Stimulated activated CD8-positive, alpha-beta memory T cell treated with anti-CD3 and anti-CD28 coated beads, Interleukin-4, amount 100 ng/mL, for 1 hour (primary cell): ENCODE data around the gene DEDD.

Source experiments
- DNase-seq, 2 donors: peaks; one replicate each; pipeline ENCODE4 v3.0.0-alpha.2; 2020; ENCODE audit warnings: low read depth in 2 of 2, low spot score in 1 of 2

Gene DEDD

GRCh38 chr1:161132410-161133219 lies at the start of gene DEDD:
TSS of gene DEDD (minus strand) at chr1:161132667. CDS start at chr1:161124462, 8,205 bp downstream.
- DNase-seq: peak; percentile 57 to 77

GRCh38 chr1:161182214-161182613 lies 49.7 kb upstream of the DEDD start:
- DNase-seq: peak in 1 of 2 donors; percentile 26

GRCh38 chr1:161180639-161181038 lies 48.2 kb upstream of the DEDD start:
- DNase-seq: no peak

GRCh38 chr1:161179698-161180097 lies 47.2 kb upstream of the DEDD start:
- DNase-seq: no peak

- no peak for DNase-seq
Observed at GRCh38 chr1:161177936-161178244, 45.4 kb upstream of the DEDD start.

- DNase-seq: peak; percentile 88 to 94
Observed at GRCh38 chr1:161177112-161177935, 44.9 kb upstream of the DEDD start, which contains the start of gene B4GALT3. TSS of gene B4GALT3 (minus strand) at chr1:161177507. CDS start at chr1:161176060, 1,447 bp downstream.

- DNase-seq: no peak
Observed at GRCh38 chr1:161176468-161177111, 44.1 kb upstream of the DEDD start.

GRCh38 chr1:161175771-161176453 lies 43.4 kb upstream of the DEDD start:
- DNase-seq: no peak

- no peak for DNase-seq
Observed at GRCh38 chr1:161174911-161175310, 42.4 kb upstream of the DEDD start.

GRCh38 chr1:161173711-161174110 lies 41.2 kb upstream of the DEDD start:
- no peak for DNase-seq

GRCh38 chr1:161172776-161173376 lies 40.4 kb upstream of the DEDD start:
- DNase-seq: no peak

- no peak for DNase-seq
Observed at GRCh38 chr1:161172349-161172748, 39.9 kb upstream of the DEDD start.

- DNase-seq: no peak
Observed at GRCh38 chr1:161171696-161172095, 39.2 kb upstream of the DEDD start.

GRCh38 chr1:161171191-161171590 lies 38.7 kb upstream of the DEDD start:
- no peak for DNase-seq

GRCh38 chr1:161168906-161169305 lies 36.4 kb upstream of the DEDD start:
- no peak for DNase-seq

GRCh38 chr1:161166669-161167548 lies 34.4 kb upstream of the DEDD start:
- DNase-seq: no peak

GRCh38 chr1:161165742-161166668 lies 33.5 kb upstream of the DEDD start, which contains the start of gene PPOX:
TSS of gene PPOX (plus strand) at chr1:161166426. CDS start at chr1:161166848, 422 bp downstream.
- peak; percentile 77 to 84 for DNase-seq

GRCh38 chr1:161164901-161165610 lies 32.6 kb upstream of the DEDD start:
- no peak for DNase-seq
